Hepatocyte (in vitro differentiated cells): ENCODE measurements around the gene DDX28. TPM values are rescaled to one million over a fixed set of nuclear protein-coding genes. Genes with fewer than 3 reads are reported as not detected.

Experiments
- DNase-seq: peaks from one replicate; pipeline ENCODE4 v3.0.0-alpha.2; 2016; ENCODE audit warnings: low spot score
- H2AFZ ChIP-seq: fragments of 200-600 bp; sonication (generic); 2 replicates; pipeline ENCODE4 v1.6.0; 2016; ENCODE audit warnings: antibody characterized with exemption, mild to moderate bottlenecking
- H3K27ac ChIP-seq: fragments of 200-600 bp; sonication (generic); 2 replicates; pipeline ENCODE4 v1.5.1; 2016; ENCODE audit warnings: mild to moderate bottlenecking
- H3K27me3 ChIP-seq: fragments of 200-600 bp; sonication (generic); 2 replicates; pipeline ENCODE4 v1.6.1; 2016
- H3K36me3 ChIP-seq: fragments of 200-600 bp; sonication (generic); replicated peaks from 2 replicates; pipeline ENCODE4 v1.5.1; 2016; ENCODE audit warnings: low read depth; ENCODE audit not compliant: insufficient read depth
- H3K4me1 ChIP-seq: fragments of 200-600 bp; sonication (generic); 2 replicates; pipeline ENCODE4 v1.5.1; 2016; ENCODE audit warnings: mild to moderate bottlenecking, moderate library complexity; ENCODE audit not compliant: insufficient read depth
- H3K4me2 ChIP-seq: fragments of 200-600 bp; sonication (generic); 2 replicates; pipeline ENCODE4 v1.6.0; 2016
- H3K4me3 ChIP-seq: fragments of 200-600 bp; sonication (generic); 2 replicates; pipeline ENCODE4 v1.5.1; 2016; ENCODE audit warnings: mild to moderate bottlenecking
- H3K79me2 ChIP-seq: fragments of 200-600 bp; sonication (generic); 2 replicates; pipeline ENCODE4 v1.6.0; 2017; ENCODE audit warnings: mild to moderate bottlenecking
- H3K9me2 ChIP-seq: fragments of 200-600 bp; sonication (generic); replicated peaks from 2 replicates; pipeline ENCODE4 v1.6.0; 2017; ENCODE audit warnings: mild to moderate bottlenecking; ENCODE audit not compliant: insufficient read depth
- H3K9me3 ChIP-seq: fragments of 200-600 bp; sonication (generic); 2 replicates; pipeline ENCODE4 v1.5.1; 2016; ENCODE audit warnings: low read depth, mild to moderate bottlenecking
- H4K20me1 ChIP-seq: fragments of 200-600 bp; sonication (generic); 2 replicates; pipeline ENCODE4 v1.6.0; 2016; ENCODE audit warnings: mild to moderate bottlenecking; ENCODE audit not compliant: insufficient read depth, poor library complexity, severe bottlenecking
- EZH2 ChIP-seq: fragments of 200-600 bp; sonication (generic); IDR thresholded peaks from 2 replicates; pipeline ENCODE4 v1.6.1; 2016; ENCODE audit warnings: antibody characterized with exemption, mild to moderate bottlenecking, borderline replicate concordance
- EZH2phosphoT487 ChIP-seq: fragments of 200-600 bp; sonication (generic); IDR thresholded peaks from one replicate; pipeline ENCODE4 v1.6.1; 2018; ENCODE audit warnings: antibody characterized with exemption, mild to moderate bottlenecking, low read depth, moderate library complexity; ENCODE audit not compliant: unreplicated experiment, severe bottlenecking
- WGBS: methylation state at CpG from one replicate; pipeline ENCODE4 v1.1.6; 2016; ENCODE audit warnings: low lambda C conversion rate; ENCODE audit errors: missing lambda C conversion rate; 5-methylcytosine and 5-hydroxymethylcytosine counted together
- polyA plus RNA-seq: library from polyadenylated mRNA; unstranded; fragments of >200 nt; fragmentation: Nextera tagmentation; extraction: Ambion mirVana; gene quantifications from 2 replicates; pipeline ENCODE4 v1.2.1, GENCODE V29; 2016
- total RNA-seq: library from RNA; depleted of rRNA; stranded (reverse); fragments of >200 nt; gene quantifications from 2 replicates; pipeline ENCODE4 v1.2.3, GENCODE V29; 2014
- TF ChIP-seq, protein P1 (sequence below): fragments of 200-600 bp; sonication (generic); IDR thresholded peaks from 2 replicates; pipeline ENCODE4 v1.5.1; 2016; ENCODE audit warnings: antibody characterized with exemption, mild to moderate bottlenecking; ENCODE audit not compliant: poor library complexity

The DDX28 gene
- total and polyA plus RNA-seq, 2 experiments from 2014 or later, result 8.6 to 12.5 TPM

GRCh38 chr16:68055395-68055794 lies 32.4 kb upstream of the DDX28 start:
- Histone ChIP-seq H3K4me1 (no peaks in the 10 kb centered on the region), H3K36me3 (no peaks in the 10 kb centered on the region), H3K9me2 (no peaks in the 10 kb centered on the region), H3K27me3 (no peaks in the 10 kb centered on the region), H3K4me2 (no peak overlapping the region), H2AFZ (no peak overlapping the region), H3K4me3 (no peak overlapping the region), H4K20me1 (no peaks in the 10 kb centered on the region), H3K27ac (no peak overlapping the region), H3K9me3 (no peaks in the 10 kb centered on the region), H3K79me2 (no peaks in the 10 kb centered on the region)
- DNase-seq, result no peak
- TF ChIP-seq EZH2 (no peak), EZH2phosphoT487 (no peak)
- TF ChIP-seq, protein P1, sequence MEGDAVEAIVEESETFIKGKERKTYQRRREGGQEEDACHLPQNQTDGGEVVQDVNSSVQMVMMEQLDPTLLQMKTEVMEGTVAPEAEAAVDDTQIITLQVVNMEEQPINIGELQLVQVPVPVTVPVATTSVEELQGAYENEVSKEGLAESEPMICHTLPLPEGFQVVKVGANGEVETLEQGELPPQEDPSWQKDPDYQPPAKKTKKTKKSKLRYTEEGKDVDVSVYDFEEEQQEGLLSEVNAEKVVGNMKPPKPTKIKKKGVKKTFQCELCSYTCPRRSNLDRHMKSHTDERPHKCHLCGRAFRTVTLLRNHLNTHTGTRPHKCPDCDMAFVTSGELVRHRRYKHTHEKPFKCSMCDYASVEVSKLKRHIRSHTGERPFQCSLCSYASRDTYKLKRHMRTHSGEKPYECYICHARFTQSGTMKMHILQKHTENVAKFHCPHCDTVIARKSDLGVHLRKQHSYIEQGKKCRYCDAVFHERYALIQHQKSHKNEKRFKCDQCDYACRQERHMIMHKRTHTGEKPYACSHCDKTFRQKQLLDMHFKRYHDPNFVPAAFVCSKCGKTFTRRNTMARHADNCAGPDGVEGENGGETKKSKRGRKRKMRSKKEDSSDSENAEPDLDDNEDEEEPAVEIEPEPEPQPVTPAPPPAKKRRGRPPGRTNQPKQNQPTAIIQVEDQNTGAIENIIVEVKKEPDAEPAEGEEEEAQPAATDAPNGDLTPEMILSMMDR, result no peak
- 95% methylated on average over 3 of the region's 3 CpGs for WGBS

- WGBS, result 96% methylated on average over 2 of the region's 2 CpGs
- no peak overlapping the region for H3K4me3 ChIP-seq
- H2AFZ ChIP-seq, result no peak overlapping the region
- H3K79me2 ChIP-seq, result no peaks in the 10 kb centered on the region
- TF ChIP-seq, protein P1, result no peak
- TF ChIP-seq EZH2phosphoT487 (no peak), EZH2 (no peak)
- H3K36me3 ChIP-seq, result no peaks in the 10 kb centered on the region
- no peaks in the 10 kb centered on the region for H3K9me2 ChIP-seq
- H3K4me2 ChIP-seq, result no peak overlapping the region
- no peaks in the 10 kb centered on the region for H3K9me3 ChIP-seq
- no peaks in the 10 kb centered on the region for H4K20me1 ChIP-seq
- no peaks in the 10 kb centered on the region for H3K27me3 ChIP-seq
- no peak overlapping the region for H3K27ac ChIP-seq
- no peak for DNase-seq
- H3K4me1 ChIP-seq, result no peaks in the 10 kb centered on the region
Measured at GRCh38 chr16:68049449-68049848, 26.4 kb upstream of the DDX28 start.

- no peak overlapping the region for H2AFZ ChIP-seq
- no peak overlapping the region for H3K4me3 ChIP-seq
- TF ChIP-seq EZH2phosphoT487, result no peak
- TF ChIP-seq, protein P1, result no peak
- no peak for TF ChIP-seq EZH2
- H3K27ac ChIP-seq, result no peak overlapping the region
- H3K4me1 ChIP-seq, result no peaks in the 10 kb centered on the region
- no peaks in the 10 kb centered on the region for H3K9me3 ChIP-seq
- no peaks in the 10 kb centered on the region for H4K20me1 ChIP-seq
- no peak overlapping the region for H3K4me2 ChIP-seq
- 86% methylated on average over 2 of the region's 2 CpGs for WGBS
- no peaks in the 10 kb centered on the region for H3K27me3 ChIP-seq
- no peak for DNase-seq
- H3K9me2 ChIP-seq, result no peaks in the 10 kb centered on the region
- H3K36me3 ChIP-seq, result no peaks in the 10 kb centered on the region
- no peaks in the 10 kb centered on the region for H3K79me2 ChIP-seq
Measured at GRCh38 chr16:68047987-68048386, 25.0 kb upstream of the DDX28 start.

DNA sequence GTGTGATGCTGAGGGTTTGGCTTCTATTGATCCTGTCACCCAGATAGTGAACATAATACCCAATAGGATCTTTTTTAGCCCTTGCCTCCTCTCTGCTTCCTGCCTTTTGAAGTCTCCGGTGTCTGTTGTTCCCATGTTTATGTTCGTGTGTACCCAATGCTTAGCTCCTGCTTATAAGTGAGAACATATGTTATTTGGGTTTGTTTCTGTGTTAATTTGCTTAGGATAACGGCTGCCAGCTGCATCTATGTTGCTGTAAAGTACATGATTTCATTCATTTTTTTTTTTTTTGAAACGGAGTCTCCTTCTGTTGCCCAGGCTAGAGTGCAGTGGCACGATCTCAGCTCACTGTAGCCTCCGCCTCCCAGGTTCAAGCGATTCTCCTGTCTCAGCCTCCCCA lies 23.1 kb upstream of the DDX28 start:
- no peaks in the 10 kb centered on the region for H3K27me3 ChIP-seq
- no peaks in the 10 kb centered on the region for H3K36me3 ChIP-seq
- no peaks in the 10 kb centered on the region for H3K9me2 ChIP-seq
- H2AFZ ChIP-seq, result no peak overlapping the region
- no peaks in the 10 kb centered on the region for H4K20me1 ChIP-seq
- DNase-seq, result no peak
- H3K79me2 ChIP-seq, result no peaks in the 10 kb centered on the region
- H3K9me3 ChIP-seq, result no peaks in the 10 kb centered on the region
- H3K4me3 ChIP-seq, result no peak overlapping the region
- 72% methylated on average over 7 of the region's 7 CpGs for WGBS
- H3K27ac ChIP-seq, result no peak overlapping the region
- H3K4me1 ChIP-seq, result no peaks in the 10 kb centered on the region
- no peak overlapping the region for H3K4me2 ChIP-seq
- TF ChIP-seq EZH2phosphoT487 (no peak), EZH2 (no peak)
